ENCODE measurements around the gene NEK5. TPM values are rescaled to one million over a fixed set of nuclear protein-coding genes. Genes with fewer than 3 reads are reported as not detected.

Gene NEK5
- total RNA-seq, 1 experiment from 2014 or later = 0.28 TPM

DNA sequence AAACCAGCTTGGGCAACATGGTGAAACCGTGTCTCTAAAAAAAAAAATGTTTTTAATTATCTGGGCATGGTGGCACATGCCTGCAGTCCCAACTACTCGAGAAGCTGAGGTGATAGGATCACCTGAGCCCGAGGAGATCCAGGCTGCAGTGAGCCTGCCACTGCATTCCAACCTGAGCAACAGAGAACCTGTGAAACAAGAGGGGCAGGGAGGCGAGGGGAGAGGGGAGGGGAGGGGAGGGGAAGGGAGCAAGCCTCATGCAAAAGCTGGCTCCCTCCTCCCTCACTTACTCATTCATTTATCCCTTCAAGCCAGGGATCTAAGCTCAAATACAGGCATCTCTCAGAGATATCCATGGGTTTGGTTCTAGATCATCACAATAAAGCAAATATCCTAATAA is 126.5 kb downstream of the NEK5 start:
- peak; percentile 51 for DNase-seq
- H3K36me3 ChIP-seq (replicated peaks; ENCODE audit: control insufficient read depth, insufficient read depth, low read length) = no peaks in the 10 kb centered on the region; the same call in 1 of the 2 replicates
- no peak overlapping the region for H3K4me3 ChIP-seq (ENCODE audit: insufficient read depth, low read depth, low read length)
- H3K27me3 ChIP-seq (ENCODE audit: control insufficient read depth, insufficient read depth, low read length) = no peaks in the 10 kb centered on the region

- H3K36me3 ChIP-seq (replicated peaks; ENCODE audit: control insufficient read depth, insufficient read depth, low read length) = no peaks in the 10 kb centered on the region; the same call in 1 of the 2 replicates
- H3K4me3 ChIP-seq (ENCODE audit: insufficient read depth, low read depth, low read length) = no peak overlapping the region
- peak; percentile 69 for DNase-seq
- H3K27me3 ChIP-seq (ENCODE audit: control insufficient read depth, insufficient read depth, low read length) = no peaks in the 10 kb centered on the region
These were observed 127.6 kb downstream of the NEK5 start for GRCh38 chr13:52001120-52001731.

- Histone ChIP-seq H3K27me3 (ENCODE audit: control insufficient read depth, insufficient read depth, low read length) (no peaks in the 10 kb centered on the region), H3K4me3 (ENCODE audit: insufficient read depth, low read depth, low read length) (no peak overlapping the region), H3K36me3 (replicated peaks; ENCODE audit: control insufficient read depth, insufficient read depth, low read length) (no peaks in the 10 kb centered on the region; the same call in 1 of the 2 replicates)
- no peak for DNase-seq
These were observed 129.0 kb downstream of the NEK5 start for GRCh38 chr13:51999921-52000320.

- no peaks in the 10 kb centered on the region; the same call in 1 of the 2 replicates for H3K36me3 ChIP-seq (replicated peaks; ENCODE audit: control insufficient read depth, insufficient read depth, low read length)
- H3K27me3 ChIP-seq (ENCODE audit: control insufficient read depth, insufficient read depth, low read length) = no peaks in the 10 kb centered on the region
- H3K4me3 ChIP-seq (ENCODE audit: insufficient read depth, low read depth, low read length) = no peak overlapping the region
- DNase-seq = no peak
These were observed 129.4 kb downstream of the NEK5 start for GRCh38 chr13:51999510-51999911.

- no peak overlapping the region for H3K4me3 ChIP-seq (ENCODE audit: insufficient read depth, low read depth, low read length)
- peak; percentile 22 for DNase-seq
- H3K36me3 ChIP-seq (replicated peaks; ENCODE audit: control insufficient read depth, insufficient read depth, low read length) = no peaks in the 10 kb centered on the region; the same call in 1 of the 2 replicates
- no peaks in the 10 kb centered on the region for H3K27me3 ChIP-seq (ENCODE audit: control insufficient read depth, insufficient read depth, low read length)
These were observed 130.0 kb downstream of the NEK5 start for GRCh38 chr13:51998723-51999509.

DNA sequence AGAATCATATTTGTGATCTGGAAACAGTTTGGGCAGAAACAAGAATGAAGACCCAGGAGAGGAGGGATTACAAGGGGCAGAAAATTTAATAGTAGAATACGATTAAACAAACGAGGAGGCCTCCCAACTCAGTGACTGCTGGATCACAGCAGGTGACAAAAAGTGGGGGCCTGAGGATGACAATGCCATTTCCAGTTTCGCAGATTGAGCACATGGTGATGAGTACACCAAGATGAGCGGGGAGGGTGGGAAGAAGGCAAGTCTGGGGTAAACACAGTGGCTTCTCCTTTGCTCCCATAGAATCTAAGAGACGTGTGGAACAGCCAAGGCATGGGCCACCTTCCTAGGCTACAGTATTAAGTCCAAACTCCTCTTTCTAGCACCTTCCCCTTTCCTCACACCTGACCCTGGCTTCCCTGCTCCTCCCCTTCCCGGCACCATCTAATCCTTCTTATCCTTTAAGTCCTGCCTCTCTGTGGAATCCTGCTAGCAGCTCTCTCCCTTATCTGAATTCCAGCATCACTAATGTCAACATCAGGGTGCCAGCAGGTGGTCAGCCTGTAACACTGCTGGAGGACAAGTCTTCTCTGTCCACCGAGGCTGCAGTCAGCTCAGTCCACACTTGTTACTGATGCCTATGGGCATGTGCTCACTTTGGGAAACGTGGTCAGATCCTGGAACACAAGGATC is 131.1 kb downstream of the NEK5 start:
- DNase-seq = peak; percentile 41

GRCh38 chr13:51997186-51997585 is 131.7 kb downstream of the NEK5 start:
- no peak overlapping the region for H3K4me3 ChIP-seq (ENCODE audit: insufficient read depth, low read depth, low read length)

More for the DNA sequence above, 131.1 kb downstream of the NEK5 start:
- H3K4me3 ChIP-seq (ENCODE audit: insufficient read depth, low read depth, low read length) = no peak overlapping the region
- H3K36me3 ChIP-seq (replicated peaks; ENCODE audit: control insufficient read depth, insufficient read depth, low read length) = no peaks in the 10 kb centered on the region; the same call in 1 of the 2 replicates
- no peaks in the 10 kb centered on the region for H3K27me3 ChIP-seq (ENCODE audit: control insufficient read depth, insufficient read depth, low read length)

GRCh38 chr13:51996641-51997040 is 132.2 kb downstream of the NEK5 start:
- H3K4me3 ChIP-seq (ENCODE audit: insufficient read depth, low read depth, low read length) = no peak overlapping the region
- DNase-seq = no peak
- H3K36me3 ChIP-seq (replicated peaks; ENCODE audit: control insufficient read depth, insufficient read depth, low read length) = no peaks in the 10 kb centered on the region; the same call in 1 of the 2 replicates
- H3K27me3 ChIP-seq (ENCODE audit: control insufficient read depth, insufficient read depth, low read length) = no peaks in the 10 kb centered on the region

More at GRCh38 chr13:51997186-51997585, 131.7 kb downstream of the NEK5 start:
- no peaks in the 10 kb centered on the region for H3K27me3 ChIP-seq (ENCODE audit: control insufficient read depth, insufficient read depth, low read length)
- H3K36me3 ChIP-seq (replicated peaks; ENCODE audit: control insufficient read depth, insufficient read depth, low read length) = no peaks in the 10 kb centered on the region; the same call in 1 of the 2 replicates
- no peak for DNase-seq

DNA sequence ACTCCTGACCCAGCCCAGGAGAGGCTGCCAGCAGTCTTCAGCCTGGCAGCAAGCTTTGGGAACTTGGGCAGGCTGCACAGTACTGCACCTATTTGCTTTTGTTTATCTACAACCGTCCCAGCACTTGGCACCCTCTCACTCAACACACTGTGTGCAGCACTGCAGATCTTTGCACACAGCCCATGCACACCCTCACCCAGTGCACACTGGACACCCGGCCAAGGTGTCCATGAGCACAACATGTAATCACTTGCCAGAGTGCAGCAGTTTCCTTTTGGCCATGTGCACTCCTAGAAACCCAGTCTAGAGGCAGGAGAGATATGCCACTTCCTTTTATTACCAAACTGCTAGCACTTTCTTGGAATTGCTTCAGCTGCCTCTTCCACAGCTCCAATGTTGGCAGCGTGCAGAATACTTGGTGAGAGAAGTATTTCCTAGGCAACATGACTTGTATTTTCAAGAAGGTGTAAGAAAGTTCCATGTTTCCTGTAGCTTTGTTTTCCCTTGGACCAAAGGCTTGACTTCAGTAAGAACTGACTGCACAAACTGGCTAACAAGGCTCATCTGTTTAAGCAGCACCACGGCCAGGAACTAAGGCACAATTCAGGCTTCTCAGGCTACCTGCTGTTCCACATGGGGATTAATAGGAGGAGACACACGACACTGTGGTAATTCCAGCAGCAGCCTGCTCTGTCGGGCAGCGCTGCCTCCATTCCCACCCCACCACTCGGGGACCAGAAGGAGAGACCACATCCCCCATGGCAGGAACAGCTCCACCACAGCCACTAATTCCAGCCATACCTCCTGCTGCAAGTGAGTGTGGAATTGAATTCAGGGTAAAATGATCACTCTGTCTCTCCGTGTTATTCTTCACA is 133.0 kb downstream of the NEK5 start:
- DNase-seq = no peak
- Histone ChIP-seq H3K4me3 (ENCODE audit: insufficient read depth, low read depth, low read length) (no peak overlapping the region), H3K27me3 (ENCODE audit: control insufficient read depth, insufficient read depth, low read length) (no peaks in the 10 kb centered on the region), H3K36me3 (replicated peaks; ENCODE audit: control insufficient read depth, insufficient read depth, low read length) (no peaks in the 10 kb centered on the region; the same call in 1 of the 2 replicates)

DNA sequence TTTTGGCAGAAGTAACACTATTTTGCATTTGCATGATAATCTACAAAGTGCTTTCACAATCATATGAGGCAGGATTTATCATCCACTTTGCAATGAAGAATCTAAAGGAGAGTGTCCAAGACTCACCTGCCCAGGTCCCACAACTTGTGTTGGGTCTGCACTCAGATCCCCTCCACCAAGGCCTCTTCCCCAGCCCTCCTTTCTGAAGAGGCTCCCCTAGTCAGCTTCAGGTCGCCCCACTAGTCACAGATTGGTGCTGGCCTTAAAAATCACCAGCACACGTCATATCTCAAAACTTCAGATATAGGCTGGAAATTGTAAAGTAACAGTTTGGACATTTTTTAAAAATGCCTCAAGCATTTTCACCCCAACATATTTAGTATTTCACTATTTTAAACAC is 135.2 kb downstream of the NEK5 start:
- no peak for DNase-seq
- H3K4me3 ChIP-seq (ENCODE audit: insufficient read depth, low read depth, low read length) = no peak overlapping the region
- no peaks in the 10 kb centered on the region for H3K36me3 ChIP-seq (replicated peaks; ENCODE audit: control insufficient read depth, insufficient read depth, low read length)
- H3K27me3 ChIP-seq (ENCODE audit: control insufficient read depth, insufficient read depth, low read length) = no peaks in the 10 kb centered on the region

DNA sequence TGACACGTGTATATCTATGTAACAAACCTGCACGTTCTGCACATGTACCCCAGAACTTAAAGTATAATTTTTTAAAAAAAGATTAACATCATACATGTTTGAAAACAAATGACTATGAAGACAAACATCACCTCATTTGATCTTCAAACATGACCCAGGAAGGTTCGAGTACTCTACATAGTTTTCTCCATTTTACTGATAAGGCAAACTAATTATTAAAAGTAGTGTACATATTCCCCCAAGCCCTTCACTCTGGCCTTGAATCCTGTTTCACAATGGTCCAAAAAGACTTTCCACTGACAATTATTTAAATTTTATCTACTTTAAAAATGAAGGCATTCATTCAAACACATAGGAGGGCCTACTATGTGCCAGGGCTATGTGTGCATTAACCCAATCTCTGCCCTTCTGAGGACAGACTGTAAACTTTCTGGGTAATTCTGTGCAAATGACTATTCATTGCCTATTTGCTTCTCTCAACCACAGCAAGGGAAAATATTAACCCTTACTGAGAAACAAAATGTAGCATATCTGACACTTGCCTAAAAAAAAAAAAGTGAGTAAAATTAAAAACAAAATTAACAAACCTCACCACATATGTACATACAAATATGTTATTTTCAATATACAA is 139.8 kb downstream of the NEK5 start:
- DNase-seq = no peak
- Histone ChIP-seq H3K36me3 (replicated peaks; ENCODE audit: control insufficient read depth, insufficient read depth, low read length) (no peaks in the 10 kb centered on the region), H3K4me3 (ENCODE audit: insufficient read depth, low read depth, low read length) (no peak overlapping the region), H3K27me3 (ENCODE audit: control insufficient read depth, insufficient read depth, low read length) (no peaks in the 10 kb centered on the region)

Data from H7 (cell line).